H1 (cell line): ENCODE results near the gene ELMO1. TPM values are rescaled to one million over a fixed set of nuclear protein-coding genes. Genes with fewer than 3 reads are reported as not detected.

Experiments used
- CHD2 ChIP-seq: IDR thresholded peaks from 2 replicates; pipeline ENCODE4 v1.6.1; 2012; ENCODE audit warnings: low read length, improper control_type of control experiment
- HDAC2 ChIP-seq, 2 experiments: fragments of 300-600 bp in 1 of 2; sonication (generic) in 1 of 2; IDR thresholded peaks; 2 replicates each; pipeline ENCODE4 v1.6.1; 2011 to 2012; ENCODE audit warnings: low read depth in 2 of 2, low read length in 2 of 2, mild to moderate bottlenecking in 2 of 2, moderate library complexity in 2 of 2, borderline replicate concordance in 1 of 2, inconsistent platforms in 1 of 2
- RBBP5 ChIP-seq: IDR thresholded peaks from 2 replicates; pipeline ENCODE4 v1.7.1; 2012; ENCODE audit warnings: low read depth, mild to moderate bottlenecking, inconsistent platforms, low read length, moderate library complexity, borderline replicate concordance
- polyA plus RNA-seq, 7 experiments: library from polyadenylated mRNA; depleted of rRNA in 3 of 7; stranded (reverse) in 5 of 7; unstranded in 2 of 7; fragments of >200 nt in 5 of 7; fragments of 200-250 nt in 2 of 7; gene quantifications; 1 replicate in 5 of 7; 2 replicates in 1 of 7; 4 replicates in 1 of 7; pipeline versions ENCODE4 v1.2.1 to v1.2.3, GENCODE V29; 2011 to 2013; ENCODE audit warnings: missing spikeins in 2 of 7, mixed read lengths in 2 of 7
- total RNA-seq: library from RNA; stranded (reverse); fragmentation: NEBNext Ultra II Directional; extraction: Animal tissue kit (Norgen Biotek cat#: 25700); gene quantifications from 2 replicates; pipeline ENCODE4 v1.2.1, GENCODE V29; 2021
- TF ChIP-seq, protein P1 (sequence below): IDR thresholded peaks from 2 replicates; pipeline ENCODE4 v1.6.1; 2012; ENCODE audit warnings: inconsistent platforms
- TF ChIP-seq, protein P2 (sequence below): IDR thresholded peaks from 2 replicates; pipeline ENCODE4 v1.6.1; 2012; ENCODE audit warnings: inconsistent platforms

Gene ELMO1
- total and polyA plus RNA-seq, 2 of the 8 experiments (the other 6 are each of a cell fraction or from before 2014, with no cell fraction given), result 18.4 to 21.0 TPM

DNA sequence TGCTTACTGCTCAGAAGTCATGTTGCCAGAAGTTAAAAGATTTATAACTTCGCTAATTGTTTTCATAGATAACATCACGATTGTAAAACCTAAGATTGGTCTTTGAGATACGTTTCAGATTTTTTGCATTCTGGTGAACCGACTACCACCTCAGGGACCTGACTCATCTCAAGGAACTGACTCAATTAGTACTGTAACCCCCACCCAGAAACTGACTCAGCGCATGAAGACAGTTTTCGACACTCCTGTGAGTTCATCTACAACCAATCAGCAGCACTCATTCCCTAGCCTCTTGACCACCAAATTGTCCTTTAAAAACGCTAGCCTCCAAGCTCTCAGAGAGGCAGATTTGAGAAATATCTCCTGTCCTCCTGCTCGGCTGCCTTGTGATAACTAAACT is 72.3 kb downstream of the ELMO1 start (continued):
- TF ChIP-seq, protein P1, sequence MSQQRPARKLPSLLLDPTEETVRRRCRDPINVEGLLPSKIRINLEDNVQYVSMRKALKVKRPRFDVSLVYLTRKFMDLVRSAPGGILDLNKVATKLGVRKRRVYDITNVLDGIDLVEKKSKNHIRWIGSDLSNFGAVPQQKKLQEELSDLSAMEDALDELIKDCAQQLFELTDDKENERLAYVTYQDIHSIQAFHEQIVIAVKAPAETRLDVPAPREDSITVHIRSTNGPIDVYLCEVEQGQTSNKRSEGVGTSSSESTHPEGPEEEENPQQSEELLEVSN, result no peak
- TF ChIP-seq RBBP5 (no peak), HDAC2 (IDR thresholded peaks at IDR 0.05; ENCODE audit: borderline replicate concordance in 1 of 2, low read depth in 2 of 2, low read length in 2 of 2) (no peak), CHD2 (no peak)
- TF ChIP-seq, protein P2, sequence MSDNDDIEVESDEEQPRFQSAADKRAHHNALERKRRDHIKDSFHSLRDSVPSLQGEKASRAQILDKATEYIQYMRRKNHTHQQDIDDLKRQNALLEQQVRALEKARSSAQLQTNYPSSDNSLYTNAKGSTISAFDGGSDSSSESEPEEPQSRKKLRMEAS, result no peak
- TF ChIP-seq, all 59 proteins: peak for 0
